Measurements from ENCODE around the gene EXOC5.

EXOC5 gene

GRCh38 chr14:57168138-57168679 is 100.5 kb downstream of the EXOC5 start:
- Mint-ChIP-seq H3K4me1 (no peaks in the 10 kb centered on the region), H3K27me3 (peaks cover 5% of the 10 kb centered on the region), H3K36me3 (no peaks in the 10 kb centered on the region), H3K4me3 (no peak overlapping the region), H3K9me3 (no peaks in the 10 kb centered on the region), H3K27ac (no peak overlapping the region)
- DNase-seq, result no peak
- CTCF ChIA-PET, result no interaction called here

- CTCF ChIA-PET, result interaction anchor here (1.3 kb wide), 1 partner anchor 9 kb away, joined by 3 read pairs; no protein-coding TSS in a partner anchor
These were observed 107.0 kb downstream of the EXOC5 start for GRCh38 chr14:57161583-57162234.

GRCh38 chr14:57160333-57160732 is 108.4 kb downstream of the EXOC5 start:
- Mint-ChIP-seq H3K4me1 (no peaks in the 10 kb centered on the region), H3K4me3 (no peak overlapping the region), H3K36me3 (no peaks in the 10 kb centered on the region), H3K27ac (no peak overlapping the region), H3K9me3 (no peaks in the 10 kb centered on the region), H3K27me3 (no peaks in the 10 kb centered on the region)
- no peak for DNase-seq
- CTCF ChIA-PET, result interaction anchor here (1.3 kb wide), 1 partner anchor 10 kb away, joined by 3 read pairs; no protein-coding TSS in a partner anchor

More at GRCh38 chr14:57161583-57162234, 107.0 kb downstream of the EXOC5 start:
- DNase-seq, result no peak
- Mint-ChIP-seq H3K9me3 (no peaks in the 10 kb centered on the region), H3K27ac (no peak overlapping the region), H3K4me1 (no peaks in the 10 kb centered on the region), H3K4me3 (no peak overlapping the region), H3K36me3 (no peaks in the 10 kb centered on the region), H3K27me3 (no peaks in the 10 kb centered on the region)

GRCh38 chr14:57153286-57153685 is 115.4 kb downstream of the EXOC5 start:
- Mint-ChIP-seq H3K27me3 (peaks cover 4% of the 10 kb centered on the region), H3K36me3 (no peaks in the 10 kb centered on the region), H3K9me3 (no peaks in the 10 kb centered on the region), H3K4me3 (no peak overlapping the region), H3K4me1 (no peaks in the 10 kb centered on the region), H3K27ac (no peak overlapping the region)
- CTCF ChIA-PET, result no interaction called here
- DNase-seq, result no peak
